CD4-positive, CD25-positive, alpha-beta regulatory T cell (primary cell): ENCODE measurements around the gene RAB11A. TPM values are rescaled to one million over a fixed set of nuclear protein-coding genes. Genes with fewer than 3 reads are reported as not detected.

Experiments
- ATAC-seq, 2 donors: fragments of 150-1000 bp; cut with Tn5 transposase; one replicate each; pipeline ENCODE4 v1.10.0; 2021; ENCODE audit warnings: low read depth in 2 of 2, moderate number of reproducible peaks in 2 of 2, moderate library complexity in 1 of 2
- DNase-seq, 3 donors: peaks; one replicate each; pipeline versions ENCODE4 v3.0.0 to v3.0.0-alpha.2; 2012 to 2022; ENCODE audit warnings: mixed read lengths in 1 of 3
- H3K27ac ChIP-seq: one replicate; pipeline ENCODE4 v1.7.0; 2013; ENCODE audit warnings: mild to moderate bottlenecking, low read length; ENCODE audit not compliant: insufficient read depth, poor library complexity, severe bottlenecking
- H3K27me3 ChIP-seq: one replicate; pipeline ENCODE4 v1.7.0; 2013; ENCODE audit warnings: low read length; ENCODE audit not compliant: control insufficient read depth, insufficient read depth
- H3K36me3 ChIP-seq: one replicate; pipeline ENCODE4 v1.7.0; 2013; ENCODE audit warnings: mild to moderate bottlenecking, low read length, moderate library complexity; ENCODE audit not compliant: control insufficient read depth, insufficient read depth
- H3K4me1 ChIP-seq: 2 replicates; pipeline ENCODE4 v1.7.0; 2013; ENCODE audit warnings: mild to moderate bottlenecking, low read length; ENCODE audit not compliant: insufficient read depth, control insufficient read depth, poor library complexity, severe bottlenecking
- H3K4me3 ChIP-seq: one replicate; pipeline ENCODE4 v1.7.0; 2013; ENCODE audit warnings: low read depth, mild to moderate bottlenecking, low read length, moderate library complexity
- H3K9me3 ChIP-seq, 2 experiments: 1 replicate in 1 of 2; 2 replicates in 1 of 2; pipeline ENCODE4 v1.7.0; 2013; ENCODE audit warnings: low read length in 2 of 2, mild to moderate bottlenecking in 1 of 2, moderate library complexity in 1 of 2; ENCODE audit not compliant: control insufficient read depth in 2 of 2
- H3K27ac Mint-ChIP-seq, 3 donors: one replicate each; pipeline ENCODE4 v1.8.0; 2020 to 2022; ENCODE audit warnings: mild to moderate bottlenecking in 3 of 3, mixed read lengths in 3 of 3, moderate library complexity in 2 of 3
- H3K27me3 Mint-ChIP-seq: one replicate; pipeline ENCODE4 v1.8.0; 2022; ENCODE audit warnings: mild to moderate bottlenecking, mixed read lengths
- H3K36me3 Mint-ChIP-seq: one replicate; pipeline ENCODE4 v1.8.0; 2020; ENCODE audit warnings: mixed read lengths
- H3K4me1 Mint-ChIP-seq, 4 donors: one replicate each; pipeline ENCODE4 v1.8.0; 2020 to 2022; ENCODE audit warnings: mixed read lengths in 4 of 4, mild to moderate bottlenecking in 1 of 4
- H3K4me3 Mint-ChIP-seq, 4 donors: one replicate each; pipeline ENCODE4 v1.8.0; 2020 to 2022; ENCODE audit warnings: mild to moderate bottlenecking in 4 of 4, mixed read lengths in 4 of 4, moderate library complexity in 3 of 4
- H3K9me3 Mint-ChIP-seq, 7 donors: one replicate each; pipeline ENCODE4 v1.8.0; 2020 to 2022; ENCODE audit warnings: mixed read lengths in 7 of 7, mild to moderate bottlenecking in 3 of 7, moderate library complexity in 2 of 7
- polyA plus RNA-seq, 4 donors: library from polyadenylated mRNA; unstranded; fragments of 300-500 nt; fragmentation: Illumina TruSeq; gene quantifications; one replicate each; pipeline ENCODE4 v1.2.3, GENCODE V29; 2021
- total RNA-seq: library from RNA; stranded (reverse); gene quantifications from one replicate; pipeline ENCODE4 v1.2.3, GENCODE V29; 2022

Gene RAB11A
- total and polyA plus RNA-seq, 5 donors from 2014 or later: 115 to 330 (median 252) TPM

DNA sequence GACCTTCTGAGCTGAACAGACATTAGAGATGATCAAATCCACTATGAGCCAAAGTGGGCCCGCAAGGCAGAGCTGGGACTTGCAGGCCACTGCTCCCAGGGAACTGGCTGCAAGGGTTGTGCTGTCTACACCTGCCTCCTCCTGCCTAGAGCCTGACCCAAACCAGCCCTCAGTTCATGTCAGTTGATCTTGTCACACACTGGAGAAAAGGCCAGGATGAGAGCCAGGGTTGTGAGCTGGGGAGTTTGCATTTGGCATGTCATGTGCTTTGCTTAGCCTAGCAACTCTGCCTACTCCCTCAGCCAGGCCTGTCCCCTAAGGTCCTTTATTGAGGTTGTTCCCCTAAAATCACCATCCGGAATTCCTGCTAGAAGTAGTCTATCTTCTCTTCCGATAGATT is 67.8 kb downstream of the RAB11A start:
- Histone ChIP-seq H3K9me3 (no peaks in the 10 kb centered on the region), H3K4me3 (no peak overlapping the region), H3K27me3 (no peaks in the 10 kb centered on the region)

DNA sequence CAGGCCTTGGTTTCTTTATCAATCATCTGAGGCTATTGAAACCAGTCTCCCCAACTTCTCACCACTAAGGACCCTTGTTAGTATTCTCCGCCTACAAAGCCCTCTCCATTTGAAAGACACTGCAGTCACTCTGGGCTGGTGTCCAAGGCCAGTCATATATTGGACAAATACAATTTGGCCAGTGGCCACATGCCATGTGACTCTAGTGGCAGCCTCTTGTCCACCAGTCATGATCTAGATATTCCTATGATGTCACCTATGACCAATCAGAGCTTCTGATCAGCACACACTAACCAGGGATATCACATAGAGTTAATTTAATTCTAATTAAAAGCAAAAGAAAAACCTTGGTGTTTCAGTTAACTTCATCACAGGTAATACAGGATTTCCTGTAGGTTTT is 68.2 kb downstream of the RAB11A start:
- no peak overlapping the region for H3K4me3 Mint-ChIP-seq
- H3K27ac Mint-ChIP-seq: peak overlapping the region in 1 of 3 donors; percentile 26

More for the DNA sequence above, 67.8 kb downstream of the RAB11A start:
- no peak overlapping the region for H3K27ac ChIP-seq
- Mint-ChIP-seq H3K27ac (no peak overlapping the region), H3K4me3 (no peak overlapping the region), H3K4me1 (peaks cover 0 to 5% (median under 1%) of the 10 kb centered on the region in 4 donors), H3K9me3 (no peaks in the 10 kb centered on the region), H3K36me3 (no peaks in the 10 kb centered on the region), H3K27me3 (no peaks in the 10 kb centered on the region)
- DNase-seq (no peak), ATAC-seq (no peak)
- H3K36me3 ChIP-seq: no peaks in the 10 kb centered on the region
- no peaks in the 10 kb centered on the region for H3K4me1 ChIP-seq

DNA sequence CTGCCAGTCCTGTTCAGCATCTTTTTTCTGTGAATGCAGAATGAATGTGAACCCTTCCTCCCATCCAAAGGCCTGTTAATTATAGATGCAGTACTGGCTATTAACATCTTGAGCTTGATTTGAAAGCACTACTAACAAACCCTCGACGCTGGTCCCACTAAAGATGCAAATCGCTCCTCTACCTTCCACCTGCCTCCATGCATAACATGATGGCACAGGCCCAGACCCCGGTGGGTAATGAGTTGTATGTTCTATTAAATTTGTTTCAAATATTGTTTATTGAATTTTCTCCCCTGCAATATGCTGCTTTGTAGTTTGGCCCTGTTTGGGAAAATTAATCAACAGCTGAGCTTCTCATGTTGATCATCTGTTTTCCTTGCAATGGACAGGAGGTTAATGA is 69.3 kb downstream of the RAB11A start:
- H3K4me3 ChIP-seq: no peak overlapping the region
- peaks cover 0 to 12% (median under 1%) of the 10 kb centered on the region in 4 donors for H3K4me1 Mint-ChIP-seq
- peaks cover 4% of the 10 kb centered on the region for H3K36me3 Mint-ChIP-seq
- no peak overlapping the region for H3K27ac Mint-ChIP-seq
- no peaks in the 10 kb centered on the region for H3K9me3 ChIP-seq
- no peaks in the 10 kb centered on the region for H3K27me3 Mint-ChIP-seq
- no peaks in the 10 kb centered on the region for H3K9me3 Mint-ChIP-seq
- H3K27me3 ChIP-seq: no peaks in the 10 kb centered on the region
- H3K27ac ChIP-seq: no peak overlapping the region
- H3K4me3 Mint-ChIP-seq: no peak overlapping the region
- no peaks in the 10 kb centered on the region for H3K36me3 ChIP-seq
- H3K4me1 ChIP-seq: no peaks in the 10 kb centered on the region
- ATAC-seq: no peak
- DNase-seq: no peak

More for the DNA sequence above, 68.2 kb downstream of the RAB11A start:
- no peaks in the 10 kb centered on the region for H3K27me3 ChIP-seq
- DNase-seq (no peak), ATAC-seq (no peak)
- no peaks in the 10 kb centered on the region for H3K4me1 ChIP-seq
- H3K27ac ChIP-seq: no peak overlapping the region
- no peaks in the 10 kb centered on the region for H3K36me3 ChIP-seq
- Mint-ChIP-seq H3K27me3 (no peaks in the 10 kb centered on the region), H3K36me3 (no peaks in the 10 kb centered on the region), H3K9me3 (no peaks in the 10 kb centered on the region), H3K4me1 (peaks cover 0 to 8% (median under 1%) of the 10 kb centered on the region in 4 donors)
- no peaks in the 10 kb centered on the region for H3K9me3 ChIP-seq
- H3K4me3 ChIP-seq: no peak overlapping the region

GRCh38 chr15:65939901-65940617 is 70.8 kb downstream of the RAB11A start:
- H3K27me3 ChIP-seq: no peaks in the 10 kb centered on the region
- H3K36me3 Mint-ChIP-seq: peaks cover 4% of the 10 kb centered on the region
- H3K27ac ChIP-seq: no peak overlapping the region
- H3K4me1 ChIP-seq: no peaks in the 10 kb centered on the region
- H3K9me3 Mint-ChIP-seq: no peaks in the 10 kb centered on the region
- H3K27me3 Mint-ChIP-seq: no peaks in the 10 kb centered on the region
- no peak overlapping the region for H3K27ac Mint-ChIP-seq
- H3K4me3 ChIP-seq: no peak overlapping the region
- no peaks in the 10 kb centered on the region for H3K36me3 ChIP-seq
- DNase-seq (no peak), ATAC-seq (no peak)
- H3K9me3 ChIP-seq: no peaks in the 10 kb centered on the region
- peaks cover 0 to 12% (median under 1%) of the 10 kb centered on the region in 4 donors for H3K4me1 Mint-ChIP-seq
- no peak overlapping the region for H3K4me3 Mint-ChIP-seq

DNA sequence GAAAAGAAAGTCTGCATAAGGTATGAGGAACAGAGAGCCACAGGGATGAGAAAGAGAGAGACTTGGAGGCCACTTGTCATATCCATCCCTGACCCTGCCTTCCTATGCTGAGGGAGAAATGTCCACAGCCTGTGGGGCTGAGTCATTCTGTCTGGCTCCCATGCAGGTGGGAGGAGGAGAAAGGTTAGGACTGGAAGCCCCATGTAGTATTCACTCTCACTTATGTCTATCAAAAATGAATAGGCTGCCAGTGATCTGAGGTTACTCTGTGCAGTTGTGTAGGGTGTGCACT is 71.3 kb downstream of the RAB11A start:
- no peaks in the 10 kb centered on the region for H3K9me3 Mint-ChIP-seq
- no peaks in the 10 kb centered on the region for H3K4me1 ChIP-seq
- no peaks in the 10 kb centered on the region for H3K36me3 ChIP-seq
- H3K36me3 Mint-ChIP-seq: peaks cover 4% of the 10 kb centered on the region
- no peaks in the 10 kb centered on the region for H3K27me3 Mint-ChIP-seq
- no peaks in the 10 kb centered on the region for H3K27me3 ChIP-seq
- H3K4me3 Mint-ChIP-seq: no peak overlapping the region
- DNase-seq (no peak), ATAC-seq (no peak)
- no peak overlapping the region for H3K4me3 ChIP-seq
- no peak overlapping the region for H3K27ac Mint-ChIP-seq
- peaks cover 0 to 12% (median under 1%) of the 10 kb centered on the region in 4 donors for H3K4me1 Mint-ChIP-seq
- no peak overlapping the region for H3K27ac ChIP-seq
- no peaks in the 10 kb centered on the region for H3K9me3 ChIP-seq

Other genes starting within 250 kb of the RAB11A start
- 5.2 TPM for gene SLC24A1, start 247.6 kb upstream of the RAB11A start, total RNA-seq
- 1 to 10 TPM; 1.5 to 3.8 (median 2.0) TPM for gene SLC24A1, start 247.6 kb upstream of the RAB11A start, polyA plus RNA-seq
- 88.4 TPM for gene DENND4A, start 77.2 kb upstream of the RAB11A start, total RNA-seq
- gene DENND4A, start 77.2 kb upstream of the RAB11A start, polyA plus RNA-seq: 10 to 100 TPM in 3 of 4 donors, 1 to 10 TPM in 1; 9.6 to 13.2 (median 12.1) TPM